ENCODE measurements around the gene SCFD2.
"Not testable (repeated sequence)": the region's sequence is repeated elsewhere in the genome, so short reads cannot be mapped to it uniquely, and the experiment has no call there.

The SCFD2 gene

GRCh38 chr4:53040851-53041250 is 325.0 kb downstream of the SCFD2 start:
- DNase-seq = no peak

DNA sequence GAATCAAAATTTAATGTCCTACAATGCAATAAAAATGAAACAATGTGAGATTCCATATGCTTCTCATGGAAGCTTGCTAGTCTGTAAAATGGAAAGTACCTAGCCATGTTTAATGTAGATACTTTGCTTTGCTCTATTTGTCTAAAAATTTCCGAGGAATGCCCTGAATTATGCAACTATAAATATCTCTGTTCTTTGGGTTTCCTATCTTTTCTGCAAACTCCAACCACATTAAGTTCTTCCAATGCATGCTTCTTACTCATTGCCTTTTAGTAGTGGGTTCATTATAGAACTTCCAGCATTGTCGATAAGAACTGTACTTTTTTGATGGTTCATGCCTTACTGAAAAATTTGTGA is 325.4 kb downstream of the SCFD2 start:
- DNase-seq = no peak

GRCh38 chr4:53039741-53040458 is 326.0 kb downstream of the SCFD2 start:
- DNase-seq = no peak

DNA sequence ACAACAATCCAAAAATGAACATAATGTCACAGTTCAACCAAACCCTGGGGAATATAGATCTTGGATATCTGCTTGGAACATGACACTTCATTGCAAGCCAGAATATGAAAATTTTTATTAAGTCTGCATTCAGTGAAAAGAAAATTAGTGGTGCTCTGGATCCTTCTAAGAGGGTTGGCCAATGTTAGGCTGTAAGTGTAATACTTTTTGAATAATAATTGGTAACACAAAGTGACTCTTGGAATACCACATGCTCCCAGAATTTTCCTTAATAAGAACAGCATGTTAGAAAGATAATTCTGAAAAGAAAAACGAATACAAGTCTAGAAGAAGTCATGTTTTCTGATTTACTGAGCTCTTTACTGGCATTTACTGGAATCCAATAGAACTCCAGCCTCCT is 328.0 kb downstream of the SCFD2 start:
- DNase-seq = no peak

- DNase-seq = not testable (repeated sequence)
These were observed 333.0 kb downstream of the SCFD2 start for GRCh38 chr4:53032908-53033307.

DNA sequence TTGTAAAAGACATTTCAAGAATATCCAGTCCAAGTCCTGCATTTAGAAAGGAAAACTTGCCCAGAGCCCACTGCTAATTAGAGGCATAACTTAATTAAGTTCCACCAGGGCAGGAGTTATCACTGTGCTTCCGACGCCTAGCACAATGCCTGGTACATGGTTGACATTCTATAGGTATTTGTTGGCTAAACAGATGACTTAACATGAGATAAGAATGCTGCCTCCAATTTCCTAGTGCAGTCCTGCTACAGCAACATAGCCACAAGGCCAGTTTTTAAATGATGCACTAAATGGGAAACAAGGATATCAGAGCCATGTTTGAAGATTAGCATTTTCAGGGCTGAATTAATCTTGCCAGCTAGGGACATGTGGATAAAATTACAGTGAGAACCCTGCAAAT is 339.6 kb downstream of the SCFD2 start:
- no peak for DNase-seq

DNA sequence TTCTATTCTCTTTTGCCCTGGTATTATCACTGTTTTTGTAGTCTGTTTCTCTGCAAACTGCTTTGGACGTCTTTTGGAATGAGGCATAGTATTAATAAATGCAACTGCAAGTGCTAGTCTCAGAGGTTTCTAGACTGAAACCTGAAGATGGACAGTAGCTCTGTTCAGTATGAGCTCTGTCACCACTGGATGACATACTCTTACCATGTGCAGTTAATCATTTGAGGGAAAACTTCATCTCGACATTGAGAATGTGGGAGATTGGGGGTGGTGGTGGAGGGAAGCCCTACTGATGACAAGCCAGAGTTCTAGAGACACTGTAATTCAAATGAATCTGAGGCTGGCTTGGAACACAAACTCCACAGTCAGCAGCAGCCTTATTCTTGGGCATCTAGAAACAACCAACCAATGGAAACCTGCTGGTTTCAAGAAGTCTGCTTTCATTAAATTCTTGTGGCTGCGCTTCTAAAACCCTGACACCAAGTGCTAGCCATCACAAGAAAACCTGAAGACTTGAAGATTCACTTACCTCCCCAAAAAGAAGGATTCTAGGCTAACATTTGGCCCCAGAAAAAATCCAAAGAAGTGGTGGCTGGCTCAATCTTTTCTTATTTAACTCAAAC is 342.1 kb downstream of the SCFD2 start:
- no peak for DNase-seq

DNA sequence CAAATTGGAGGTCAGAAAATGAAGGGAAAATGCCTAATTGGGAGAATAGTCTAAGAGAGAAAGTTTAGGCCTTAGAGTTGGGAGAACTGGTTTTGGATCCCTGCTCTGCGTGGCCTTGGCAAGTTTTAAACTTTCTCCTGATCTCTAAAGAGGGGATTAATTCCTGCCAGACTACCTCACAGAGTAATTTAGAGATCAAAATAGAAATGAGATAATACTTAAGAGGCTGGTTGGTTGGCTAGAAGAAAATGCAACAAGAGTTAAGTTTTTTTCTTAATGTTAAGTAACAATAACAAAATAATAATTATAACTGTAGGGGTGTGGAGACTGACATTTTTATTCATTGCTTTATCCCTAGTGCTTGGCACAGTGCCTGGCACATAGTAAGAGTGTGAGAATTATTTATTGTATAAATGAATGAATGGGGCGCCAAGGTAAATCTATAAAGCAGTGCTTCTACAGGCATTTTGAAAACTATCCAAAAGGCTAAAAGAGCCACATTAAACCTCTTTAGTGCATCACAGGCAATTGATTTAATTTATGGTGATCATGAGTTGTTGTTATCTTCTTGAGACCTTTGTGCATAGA is 343.3 kb downstream of the SCFD2 start:
- peak in 1 of 2 experiments; percentile 14 for DNase-seq

- DNase-seq = no peak
These were observed 343.9 kb downstream of the SCFD2 start for GRCh38 chr4:53021754-53022512.

- DNase-seq = no peak
These were observed 346.1 kb downstream of the SCFD2 start for GRCh38 chr4:53019485-53020382.

- no peak for DNase-seq
These were observed 347.4 kb downstream of the SCFD2 start for GRCh38 chr4:53018471-53018870.

GRCh38 chr4:53016099-53016820 is 349.6 kb downstream of the SCFD2 start:
- no peak for DNase-seq

- DNase-seq = peak; percentile 47 to 54
These were observed 350.2 kb downstream of the SCFD2 start for GRCh38 chr4:53015681-53016080.

- DNase-seq = no peak
These were observed 351.0 kb downstream of the SCFD2 start for GRCh38 chr4:53014881-53015280.

DNA sequence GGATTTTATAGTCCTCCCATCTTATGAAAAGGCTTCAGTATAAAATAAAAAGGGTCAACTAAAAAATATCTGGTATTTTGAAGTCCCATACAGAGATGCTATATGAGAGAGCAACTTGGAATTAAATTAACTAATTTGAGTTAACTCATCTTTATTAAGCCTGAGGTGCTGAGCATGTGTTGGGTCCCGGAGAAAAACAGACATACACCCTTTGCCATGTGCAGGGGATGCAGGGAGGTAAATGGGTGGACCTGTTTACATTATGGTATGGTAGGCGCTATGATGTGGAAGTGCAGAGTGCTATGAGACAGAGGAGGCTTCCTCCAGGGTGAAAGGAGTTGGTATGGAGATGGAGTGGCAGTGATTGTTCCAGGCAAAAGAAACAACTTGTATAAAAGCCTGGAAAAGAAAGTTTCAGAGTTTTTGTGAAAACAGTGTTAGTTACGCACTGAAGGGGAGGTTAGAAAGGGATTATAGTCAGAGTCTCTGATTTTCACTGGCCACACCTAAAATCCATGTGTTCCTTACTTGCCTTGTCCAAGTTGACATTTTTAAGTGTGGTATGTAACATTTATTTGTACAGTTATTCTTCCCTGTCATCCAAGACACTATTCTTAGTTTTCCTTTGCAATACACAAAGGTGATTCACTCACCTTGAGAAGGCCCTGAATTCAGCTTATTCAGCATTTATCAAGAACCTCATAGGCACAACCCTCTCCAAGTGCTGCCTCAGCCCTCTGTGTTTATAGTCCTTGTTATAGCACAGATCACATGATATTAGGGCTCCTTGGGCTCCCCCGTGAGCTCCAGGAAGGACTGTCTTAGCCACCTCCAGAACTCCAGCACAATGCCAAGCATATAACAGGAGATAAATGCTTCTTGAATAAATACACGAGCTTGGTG is 351.7 kb downstream of the SCFD2 start:
- DNase-seq = no peak

GRCh38 chr4:53012738-53013137 is 353.1 kb downstream of the SCFD2 start:
- no peak for DNase-seq

- no peak for DNase-seq
These were observed 354.5 kb downstream of the SCFD2 start for GRCh38 chr4:53011259-53011905.

- no peak for DNase-seq
These were observed 355.5 kb downstream of the SCFD2 start for GRCh38 chr4:53010318-53010717.

DNA sequence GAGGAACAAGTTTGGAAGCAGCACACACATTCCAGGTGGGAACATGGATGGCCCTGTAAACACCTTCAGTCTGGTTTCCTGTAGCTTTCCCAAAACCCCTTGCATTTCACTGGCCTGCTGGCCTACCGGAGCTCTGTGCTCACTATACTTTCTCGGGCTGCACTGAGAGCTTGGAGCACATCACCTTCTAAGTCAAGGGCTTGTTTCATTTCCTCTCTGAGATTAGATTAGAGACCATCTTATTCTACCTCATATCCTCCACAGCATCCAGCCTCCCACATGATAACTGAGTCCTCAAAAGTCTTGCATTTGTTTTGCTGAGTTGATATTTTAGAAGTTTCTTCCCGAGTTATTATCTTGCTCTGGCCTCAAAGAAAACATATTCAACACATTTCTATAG is 356.0 kb downstream of the SCFD2 start:
- no peak for DNase-seq

GRCh38 chr4:53007024-53007423 is 358.8 kb downstream of the SCFD2 start:
- DNase-seq = no peak
